Stimulated activated CD8-positive, alpha-beta memory T cell treated with anti-CD3 and anti-CD28 coated beads, Interleukin-12 subunit alpha, Interleukin-12 subunit beta, amount 100 ng/mL, for 1 hour (primary cell): ENCODE results near the gene OR4D11.
A peak's percentile ranks its signal among the peaks of the same experiment; 100 is the strongest.

ENCODE experiments used
- DNase-seq: peaks from one replicate; pipeline ENCODE4 v3.0.0-alpha.2; 2020; ENCODE audit warnings: low read depth

The OR4D11 gene

GRCh38 chr11:59548309-59548656 is 44.9 kb downstream of the OR4D11 start:
- DNase-seq = no peak

- peak; percentile 67 for DNase-seq
Measured at GRCh38 chr11:59550368-59550841, 47.0 kb downstream of the OR4D11 start.

DNA sequence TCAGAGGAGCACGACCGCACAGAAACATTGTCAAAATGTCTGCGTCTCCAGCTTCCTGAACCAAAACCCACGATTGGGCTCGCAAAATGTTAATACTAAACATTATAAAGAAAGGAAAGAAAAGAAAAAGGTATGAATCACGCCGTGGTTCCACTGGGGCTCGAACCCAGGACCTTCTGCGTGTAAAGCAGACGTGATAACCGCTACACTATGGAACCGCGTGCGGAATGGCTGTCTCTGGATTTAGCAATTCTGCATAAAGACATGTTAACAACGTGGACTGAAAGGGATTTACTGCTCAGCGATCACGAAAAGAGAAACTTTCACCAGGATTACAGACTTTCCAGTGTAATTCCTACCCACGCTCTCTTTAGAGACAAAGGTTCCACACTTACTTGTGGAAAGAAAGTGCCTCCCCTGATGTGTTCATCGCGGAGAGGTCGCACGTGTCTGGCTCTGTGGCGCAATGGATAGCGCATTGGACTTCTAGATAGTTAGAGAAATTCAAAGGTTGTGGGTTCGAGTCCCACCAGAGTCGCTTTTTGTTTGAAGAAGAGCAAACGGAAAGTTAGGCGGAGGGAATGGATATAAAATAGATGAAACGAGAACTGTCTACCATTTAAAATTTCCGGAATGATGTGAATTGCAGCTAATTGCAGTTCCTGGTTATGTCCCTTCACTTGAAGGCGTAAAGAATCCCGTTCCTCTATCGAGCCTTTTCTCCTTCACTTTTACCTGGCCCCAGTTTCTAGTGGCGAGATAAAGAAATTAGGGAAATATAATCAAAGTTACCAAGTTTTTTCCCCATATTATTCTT is 47.7 kb downstream of the OR4D11 start:
- DNase-seq = peak; percentile 71

DNA sequence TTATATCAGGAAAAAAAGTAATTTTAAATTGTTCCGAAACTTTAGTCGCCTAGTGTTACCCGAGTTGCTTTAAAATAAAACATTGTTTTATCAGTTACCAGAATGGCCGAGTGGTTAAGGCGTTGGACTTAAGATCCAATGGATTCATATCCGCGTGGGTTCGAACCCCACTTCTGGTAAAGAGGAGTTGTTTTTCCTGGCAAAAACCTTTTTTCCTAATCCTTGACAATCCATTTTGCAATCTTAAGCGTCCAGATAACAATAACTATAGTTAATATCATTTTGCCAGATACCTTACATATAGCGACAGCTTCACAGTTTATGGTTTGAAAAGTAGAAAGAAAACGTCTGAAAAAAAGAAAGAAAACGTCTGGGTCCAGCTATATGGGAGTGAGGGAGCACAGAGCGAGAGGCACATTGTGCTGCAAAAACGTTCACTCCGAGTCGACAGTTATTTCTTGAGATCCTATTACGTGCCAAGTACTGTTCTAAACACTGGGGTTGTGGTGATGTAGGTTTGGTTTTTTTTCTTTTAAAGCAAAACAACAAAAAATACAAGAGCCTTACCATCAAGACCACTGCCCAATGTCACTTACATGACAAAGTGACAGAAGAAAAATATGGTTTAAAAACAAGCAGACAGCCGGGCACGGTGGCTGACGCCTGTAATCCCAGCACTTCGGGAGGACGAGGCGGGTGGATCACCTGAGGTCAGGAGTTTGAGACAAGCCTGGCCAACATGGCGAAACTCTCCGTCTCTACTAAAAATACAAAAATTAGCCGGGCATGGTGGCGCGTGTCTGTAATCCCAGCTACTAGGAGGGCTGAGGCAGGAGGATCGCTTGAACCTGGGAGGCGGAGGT is 48.5 kb downstream of the OR4D11 start:
- no peak for DNase-seq

- no peak for DNase-seq
Measured at GRCh38 chr11:59552844-59553243, 49.5 kb downstream of the OR4D11 start.

DNA sequence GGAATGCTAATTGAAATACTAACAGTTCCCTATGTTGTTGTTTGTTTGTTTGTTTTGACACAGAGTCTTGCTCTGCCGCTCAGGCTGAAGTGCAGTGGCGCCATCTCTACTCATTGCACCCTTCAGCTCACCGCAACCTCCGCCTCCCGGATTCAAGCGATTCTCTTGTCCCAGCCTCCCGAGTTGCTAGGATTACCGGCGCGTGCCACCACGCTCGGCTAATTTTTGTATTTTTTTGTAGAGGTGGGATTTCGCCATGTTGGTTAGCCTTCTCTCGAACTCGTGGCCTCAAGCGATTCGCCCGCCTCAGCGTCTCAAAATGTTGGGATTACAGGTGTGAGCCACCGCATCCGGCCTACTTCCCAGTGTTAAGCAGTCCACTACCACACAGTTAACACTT is 49.9 kb downstream of the OR4D11 start:
- no peak for DNase-seq
